Astrocyte (in vitro differentiated cells and primary cell): ENCODE results near the gene CHST13. TPM values are rescaled to one million over a fixed set of nuclear protein-coding genes. Genes with fewer than 3 reads are reported as not detected.

Experiments used
- DNase-seq: peaks from one replicate; pipeline ENCODE4 v3.0.0-alpha.2; 2010; ENCODE audit warnings: low read depth
- FAIRE-seq: peaks from 2 replicates; lab custom pipeline; 2011; peaks lifted over from hg19 to GRCh38; lab: Jason Lieb, UNC
- H2AFZ ChIP-seq: 2 replicates; pipeline ENCODE4 v1.6.0; 2012; ENCODE audit warnings: low read depth, low read length, inconsistent platforms
- H3K27ac ChIP-seq: 2 replicates; pipeline ENCODE4 v1.5.1; 2011; ENCODE audit warnings: low read depth, low read length, inconsistent platforms
- H3K27me3 ChIP-seq: 2 replicates; pipeline ENCODE4 v1.6.0; 2011; ENCODE audit warnings: low read length, inconsistent platforms; ENCODE audit not compliant: insufficient read depth
- H3K36me3 ChIP-seq: 2 replicates; pipeline ENCODE4 v1.5.1; 2011; ENCODE audit warnings: low read length, inconsistent platforms; ENCODE audit not compliant: insufficient read depth
- H3K4me1 ChIP-seq: 2 replicates; pipeline ENCODE4 v1.5.1; 2011; ENCODE audit warnings: low read length, inconsistent platforms; ENCODE audit not compliant: insufficient read depth
- H3K4me2 ChIP-seq: 2 replicates; pipeline ENCODE4 v1.6.0; 2012; ENCODE audit warnings: low read length, inconsistent platforms
- H3K4me3 ChIP-seq: 2 replicates; pipeline ENCODE4 v1.5.1; 2011; ENCODE audit warnings: low read depth, mild to moderate bottlenecking, low read length, inconsistent platforms; ENCODE audit not compliant: insufficient read depth
- H3K79me2 ChIP-seq: 2 replicates; pipeline ENCODE4 v1.6.0; 2012; ENCODE audit warnings: mild to moderate bottlenecking, low read length, inconsistent platforms; ENCODE audit not compliant: insufficient read depth
- H3K9ac ChIP-seq: 2 replicates; pipeline ENCODE4 v1.6.0; 2012; ENCODE audit warnings: mild to moderate bottlenecking, low read length, inconsistent platforms
- H3K9me3 ChIP-seq: 2 replicates; pipeline ENCODE4 v1.5.1; 2012; ENCODE audit warnings: low read depth, mild to moderate bottlenecking, low read length, inconsistent platforms; ENCODE audit not compliant: insufficient read depth
- H4K20me1 ChIP-seq: 2 replicates; pipeline ENCODE4 v1.6.0; 2012; ENCODE audit warnings: low read length, inconsistent platforms; ENCODE audit not compliant: insufficient read depth
- H3K27ac Mint-ChIP-seq: one replicate; pipeline ENCODE4 v1.8.0; 2021; ENCODE audit warnings: mild to moderate bottlenecking, mixed read lengths; ENCODE audit not compliant: unreplicated experiment
- H3K27me3 Mint-ChIP-seq: one replicate; pipeline ENCODE4 v1.8.0; 2021; ENCODE audit warnings: low read depth, mixed read lengths; ENCODE audit not compliant: unreplicated experiment
- H3K36me3 Mint-ChIP-seq: one replicate; pipeline ENCODE4 v1.8.0; 2021; ENCODE audit warnings: low read depth, mixed read lengths; ENCODE audit not compliant: unreplicated experiment
- H3K4me1 Mint-ChIP-seq: one replicate; pipeline ENCODE4 v1.8.0; 2021; ENCODE audit warnings: low read depth, mixed read lengths; ENCODE audit not compliant: unreplicated experiment
- H3K4me3 Mint-ChIP-seq: one replicate; pipeline ENCODE4 v1.8.0; 2021; ENCODE audit warnings: mild to moderate bottlenecking, moderate library complexity, mixed read lengths; ENCODE audit not compliant: unreplicated experiment
- H3K9me3 Mint-ChIP-seq: one replicate; pipeline ENCODE4 v1.8.0; 2021; ENCODE audit warnings: mild to moderate bottlenecking, mixed read lengths; ENCODE audit not compliant: unreplicated experiment
- CTCF ChIP-seq: IDR thresholded peaks from 2 replicates; pipeline ENCODE4 v1.5.1; 2011; ENCODE audit warnings: low read depth, mild to moderate bottlenecking, inconsistent platforms, low read length, moderate library complexity; ENCODE audit not compliant: insufficient read depth
- EZH2 ChIP-seq: IDR thresholded peaks from 2 replicates; pipeline ENCODE4 v1.6.1; 2012; ENCODE audit warnings: mild to moderate bottlenecking, low read length, inconsistent platforms; ENCODE audit not compliant: insufficient read depth
- total RNA-seq: library from RNA; stranded (reverse); gene quantifications from 2 replicates; pipeline ENCODE4 v1.2.1, GENCODE V29; 2021

The CHST13 gene
- total RNA-seq, 1 donor from 2014 or later = not detected

GRCh38 chr3:126498461-126498860, 25.5 kb upstream of the CHST13 start:
- DNase-seq (no peak), FAIRE-seq (no peak)
- no peak overlapping the region for H3K9ac ChIP-seq
- H3K4me1 Mint-ChIP-seq = no peaks in the 10 kb centered on the region
- no peaks in the 10 kb centered on the region for H3K36me3 Mint-ChIP-seq
- H3K9me3 Mint-ChIP-seq = no peaks in the 10 kb centered on the region
- no peak overlapping the region for H3K4me3 Mint-ChIP-seq
- no peaks in the 10 kb centered on the region for H4K20me1 ChIP-seq
- H3K27me3 Mint-ChIP-seq = peaks cover 9% of the 10 kb centered on the region
- peaks cover 2% of the 10 kb centered on the region for H3K27me3 ChIP-seq
- H3K27ac ChIP-seq = no peak overlapping the region
- H3K36me3 ChIP-seq = no peaks in the 10 kb centered on the region
- H2AFZ ChIP-seq = no peak overlapping the region
- H3K9me3 ChIP-seq = no peaks in the 10 kb centered on the region
- no peaks in the 10 kb centered on the region for H3K4me1 ChIP-seq
- H3K79me2 ChIP-seq = no peaks in the 10 kb centered on the region
- H3K27ac Mint-ChIP-seq = no peak overlapping the region
- no peak overlapping the region for H3K4me3 ChIP-seq
- no peak for TF ChIP-seq EZH2
- TF ChIP-seq CTCF = no peak
- H3K4me2 ChIP-seq = no peak overlapping the region

- H3K4me1 Mint-ChIP-seq = no peaks in the 10 kb centered on the region
- peaks cover 2% of the 10 kb centered on the region for H3K27me3 ChIP-seq
- FAIRE-seq (no peak), DNase-seq (no peak)
- no peaks in the 10 kb centered on the region for H3K9me3 Mint-ChIP-seq
- H3K27ac ChIP-seq = no peak overlapping the region
- H3K9me3 ChIP-seq = no peaks in the 10 kb centered on the region
- H3K4me3 ChIP-seq = no peak overlapping the region
- peaks cover 9% of the 10 kb centered on the region for H3K27me3 Mint-ChIP-seq
- no peaks in the 10 kb centered on the region for H3K4me1 ChIP-seq
- no peaks in the 10 kb centered on the region for H3K79me2 ChIP-seq
- no peaks in the 10 kb centered on the region for H3K36me3 ChIP-seq
- H3K36me3 Mint-ChIP-seq = no peaks in the 10 kb centered on the region
- H3K4me3 Mint-ChIP-seq = no peak overlapping the region
- H3K27ac Mint-ChIP-seq = no peak overlapping the region
- H2AFZ ChIP-seq = no peak overlapping the region
- no peak overlapping the region for H3K4me2 ChIP-seq
- TF ChIP-seq EZH2 (no peak), CTCF (no peak)
- no peak overlapping the region for H3K9ac ChIP-seq
- no peaks in the 10 kb centered on the region for H4K20me1 ChIP-seq
Observed at GRCh38 chr3:126498929-126499328, 25.0 kb upstream of the CHST13 start.

GRCh38 chr3:126499401-126499800, 24.6 kb upstream of the CHST13 start:
- no peak overlapping the region for H3K27ac Mint-ChIP-seq
- no peaks in the 10 kb centered on the region for H3K4me1 Mint-ChIP-seq
- H3K9ac ChIP-seq = no peak overlapping the region
- DNase-seq = no peak
- no peaks in the 10 kb centered on the region for H3K9me3 ChIP-seq
- no peak overlapping the region for H3K4me3 Mint-ChIP-seq
- H3K9me3 Mint-ChIP-seq = no peaks in the 10 kb centered on the region
- H4K20me1 ChIP-seq = no peaks in the 10 kb centered on the region
- no peak overlapping the region for H3K4me2 ChIP-seq
- TF ChIP-seq EZH2 = no peak
- no peak for TF ChIP-seq CTCF
- no peak for FAIRE-seq
- H3K79me2 ChIP-seq = no peaks in the 10 kb centered on the region
- no peaks in the 10 kb centered on the region for H3K4me1 ChIP-seq
- H3K27me3 Mint-ChIP-seq = peaks cover 10% of the 10 kb centered on the region
- H3K36me3 Mint-ChIP-seq = no peaks in the 10 kb centered on the region
- no peaks in the 10 kb centered on the region for H3K36me3 ChIP-seq
- no peak overlapping the region for H2AFZ ChIP-seq
- peaks cover 2% of the 10 kb centered on the region for H3K27me3 ChIP-seq
- H3K27ac ChIP-seq = no peak overlapping the region
- no peak overlapping the region for H3K4me3 ChIP-seq
